NCI-H146 treated with DMSO at 0.1 percent for 48 hours (cell line): ENCODE data around the gene MACROH2A1.

ENCODE experiments used
- DNase-seq: peaks from one replicate; lab custom pipeline; 2025; ENCODE audit not compliant: unreplicated experiment; lab: John Stamatoyannopoulos, UW

MACROH2A1 gene

DNA sequence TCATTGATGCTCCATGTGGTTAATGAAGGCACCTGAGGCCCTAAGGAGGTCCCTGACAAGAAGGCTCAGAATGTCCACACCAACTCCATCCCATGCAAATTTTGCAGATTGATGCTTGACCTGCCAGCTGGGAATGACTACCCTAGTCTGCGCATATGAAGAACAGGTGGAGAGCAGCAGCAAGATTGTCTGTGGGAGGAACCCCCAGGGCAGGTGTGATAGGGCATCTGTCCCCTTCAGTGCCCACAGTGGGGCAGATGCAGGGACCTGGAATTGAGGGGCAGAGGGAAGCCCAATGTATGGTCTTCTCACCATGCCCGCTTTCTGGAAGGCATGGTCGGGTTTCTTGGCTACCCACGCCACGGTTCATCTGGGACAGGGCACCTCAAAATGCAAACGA lies 79.6 kb downstream of the MACROH2A1 start:
- DNase-seq: no peak

DNA sequence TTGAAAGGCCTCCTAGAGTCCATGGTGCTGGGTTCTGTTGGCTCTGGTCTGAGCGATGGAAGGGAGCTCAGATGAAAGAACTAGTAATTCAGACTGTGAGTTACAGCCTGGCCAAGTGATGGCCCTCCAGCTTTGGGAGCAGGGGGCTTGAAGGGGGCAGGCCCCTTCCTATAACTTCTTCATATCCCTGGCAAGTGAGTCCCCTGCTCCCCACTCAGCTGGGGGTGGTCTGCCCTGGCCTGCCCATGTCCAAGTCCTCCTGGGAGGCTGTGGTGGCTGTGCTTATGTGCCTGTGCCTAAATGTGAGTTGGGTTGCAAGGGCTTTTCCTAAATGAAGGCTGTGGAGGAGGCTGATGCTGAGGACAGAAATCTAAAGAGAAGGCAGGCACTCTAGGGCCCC lies 80.1 kb downstream of the MACROH2A1 start:
- DNase-seq: no peak

DNA sequence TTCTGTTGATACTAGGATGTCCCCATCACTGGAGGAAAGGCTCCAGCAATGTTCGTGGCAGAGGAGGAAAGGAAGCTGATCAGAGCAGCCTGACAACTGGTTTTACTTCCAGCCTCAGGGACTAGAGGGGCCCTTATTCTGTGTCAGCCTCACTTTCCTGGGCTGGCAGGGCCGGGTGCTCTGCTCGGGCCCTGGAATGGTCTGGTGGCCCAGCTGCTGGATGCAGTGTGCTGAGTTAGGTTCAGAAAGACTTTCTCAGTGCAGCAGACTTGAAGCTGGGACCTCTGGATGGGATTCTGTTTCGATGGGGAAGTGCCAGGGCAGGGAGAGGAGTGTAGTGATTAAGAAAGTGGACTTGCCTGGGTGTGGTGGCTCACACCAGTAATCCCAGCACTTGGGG lies 81.0 kb downstream of the MACROH2A1 start:
- no peak for DNase-seq

DNA sequence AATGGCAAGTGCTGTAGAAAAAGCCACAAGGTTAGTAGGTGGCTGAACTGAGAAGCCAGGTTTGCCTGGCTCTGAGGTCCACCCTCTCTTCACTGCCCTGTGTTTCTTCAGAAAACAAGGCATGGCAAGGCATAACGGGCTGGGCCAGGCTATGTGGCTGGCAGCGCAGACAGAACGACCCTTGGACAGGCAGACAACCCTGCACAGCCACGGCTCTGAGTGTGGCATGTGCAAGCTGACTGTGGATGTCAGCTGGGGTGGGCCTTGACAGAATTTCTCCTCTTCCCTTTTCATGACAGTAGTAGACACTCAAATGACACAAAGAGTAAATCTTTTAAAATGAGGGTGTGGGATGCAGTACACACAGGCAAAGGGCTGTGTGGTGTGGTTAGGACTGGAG lies 81.7 kb downstream of the MACROH2A1 start:
- no peak for DNase-seq

DNA sequence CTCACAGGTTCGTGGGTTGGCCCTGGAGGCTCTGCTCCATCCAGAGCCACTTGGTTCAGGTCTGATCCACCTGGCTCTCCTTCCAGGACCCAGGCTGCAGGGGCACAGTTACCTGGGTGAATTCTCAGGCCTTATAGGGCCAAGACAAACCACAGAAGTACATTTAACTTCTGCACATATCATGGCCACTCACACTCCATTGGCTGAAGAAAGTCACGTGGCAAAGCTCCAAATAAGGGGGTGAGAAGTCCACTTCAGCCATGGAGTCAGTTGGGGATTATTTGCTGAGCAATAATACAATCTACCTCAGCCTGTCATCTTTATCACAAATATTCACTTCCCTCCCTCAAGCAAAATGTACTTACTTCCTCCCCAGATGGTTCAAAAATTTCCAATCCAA lies 83.6 kb downstream of the MACROH2A1 start:
- no peak for DNase-seq

DNA sequence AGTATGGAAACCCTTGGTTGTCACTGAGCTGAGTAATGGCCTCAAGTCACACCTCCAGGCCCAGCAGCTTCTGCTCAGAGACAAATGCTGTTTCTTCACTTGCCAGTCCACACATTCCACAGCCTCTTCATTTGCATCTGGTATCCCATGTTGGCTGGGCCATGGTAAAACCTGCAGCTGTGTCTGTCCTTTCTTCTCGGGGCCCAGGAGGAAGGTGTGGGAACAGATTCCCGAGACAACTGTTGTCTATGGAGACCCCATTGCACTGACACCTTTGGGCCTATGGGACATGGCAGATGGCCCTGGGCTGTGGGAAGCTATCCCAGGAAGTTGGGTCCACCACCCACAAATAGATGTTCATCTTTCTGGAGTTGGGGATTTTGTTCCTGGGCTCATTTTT lies 85.1 kb downstream of the MACROH2A1 start:
- DNase-seq: no peak

DNA sequence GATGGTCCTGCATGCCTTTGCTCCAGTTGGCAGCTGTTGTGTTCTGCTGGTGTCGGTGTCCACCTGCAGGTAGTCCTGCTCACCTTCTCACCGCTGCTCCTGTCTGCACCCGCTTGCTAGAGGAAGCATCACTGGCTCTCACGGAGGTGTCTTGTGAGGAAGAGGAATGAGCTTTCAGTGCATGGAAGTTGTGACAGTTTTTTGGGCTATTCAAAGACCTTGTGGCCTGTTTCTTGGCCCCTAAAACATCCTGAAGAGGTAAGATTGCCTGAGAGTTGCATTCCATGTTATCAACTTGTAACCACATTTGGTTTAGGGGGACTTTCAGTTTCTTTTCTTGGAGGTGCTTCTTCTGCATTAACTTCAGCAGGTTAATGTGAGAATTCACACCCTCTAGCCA lies 85.6 kb downstream of the MACROH2A1 start:
- DNase-seq: no peak

DNA sequence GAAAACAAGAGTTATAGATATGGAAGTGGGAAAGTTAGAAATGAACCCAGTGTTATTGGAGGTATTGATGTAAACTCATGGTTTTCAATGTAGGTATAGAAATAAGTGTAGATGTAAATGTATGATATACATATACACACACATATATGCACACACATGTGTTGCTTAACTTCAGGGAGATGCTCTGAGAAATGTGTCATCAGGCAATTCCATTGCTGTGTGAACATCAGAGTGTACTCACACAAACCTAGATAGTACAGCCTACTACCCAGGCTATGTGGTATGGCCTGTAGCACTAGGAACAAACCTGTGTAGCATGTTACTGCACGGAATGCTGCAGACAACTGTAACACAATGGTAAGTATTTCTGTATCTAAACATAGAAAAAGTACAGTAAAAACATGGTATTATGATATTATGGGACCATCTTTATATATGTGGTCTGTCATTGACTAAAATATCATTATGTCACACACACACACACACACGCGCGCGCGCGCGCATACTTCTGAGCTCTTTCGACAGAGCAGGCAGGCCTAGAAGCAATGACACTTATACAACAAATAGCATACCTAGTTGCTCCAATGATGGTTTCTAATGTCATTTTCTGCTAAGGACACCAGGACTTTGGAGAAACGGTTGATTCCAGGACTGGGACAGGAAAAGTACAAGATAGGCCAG lies 86.6 kb downstream of the MACROH2A1 start:
- no peak for DNase-seq

DNA sequence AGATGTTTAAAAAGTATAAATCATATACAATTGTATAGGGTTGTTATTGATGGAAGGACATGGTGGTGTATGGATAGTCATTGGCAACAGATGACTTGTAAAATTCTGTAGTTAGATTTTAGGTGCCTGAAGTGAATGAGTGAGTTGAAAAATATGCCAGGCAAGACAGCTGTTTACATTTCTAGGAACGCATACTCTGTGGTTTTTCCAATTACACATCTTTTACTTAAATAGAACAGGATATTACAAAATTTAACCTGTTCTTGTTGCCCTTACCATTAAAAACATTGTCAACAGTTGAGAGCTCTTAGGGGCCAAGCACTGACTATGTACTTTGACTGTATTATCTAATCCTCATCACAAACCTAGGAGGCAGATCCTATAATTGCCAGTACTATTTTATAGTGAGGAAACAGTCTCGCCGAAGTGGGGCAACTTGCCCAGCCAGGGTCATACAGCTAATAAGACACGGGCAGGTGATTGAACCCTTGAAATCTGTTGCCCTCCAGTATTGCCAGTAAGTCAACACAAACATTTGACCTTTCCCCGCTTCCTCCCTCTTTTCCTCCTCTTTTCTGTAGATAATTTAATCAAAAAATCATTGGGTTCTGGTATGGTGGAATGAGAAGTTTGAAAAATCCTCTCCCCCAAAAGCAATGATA lies 88.6 kb downstream of the MACROH2A1 start:
- no peak for DNase-seq

DNA sequence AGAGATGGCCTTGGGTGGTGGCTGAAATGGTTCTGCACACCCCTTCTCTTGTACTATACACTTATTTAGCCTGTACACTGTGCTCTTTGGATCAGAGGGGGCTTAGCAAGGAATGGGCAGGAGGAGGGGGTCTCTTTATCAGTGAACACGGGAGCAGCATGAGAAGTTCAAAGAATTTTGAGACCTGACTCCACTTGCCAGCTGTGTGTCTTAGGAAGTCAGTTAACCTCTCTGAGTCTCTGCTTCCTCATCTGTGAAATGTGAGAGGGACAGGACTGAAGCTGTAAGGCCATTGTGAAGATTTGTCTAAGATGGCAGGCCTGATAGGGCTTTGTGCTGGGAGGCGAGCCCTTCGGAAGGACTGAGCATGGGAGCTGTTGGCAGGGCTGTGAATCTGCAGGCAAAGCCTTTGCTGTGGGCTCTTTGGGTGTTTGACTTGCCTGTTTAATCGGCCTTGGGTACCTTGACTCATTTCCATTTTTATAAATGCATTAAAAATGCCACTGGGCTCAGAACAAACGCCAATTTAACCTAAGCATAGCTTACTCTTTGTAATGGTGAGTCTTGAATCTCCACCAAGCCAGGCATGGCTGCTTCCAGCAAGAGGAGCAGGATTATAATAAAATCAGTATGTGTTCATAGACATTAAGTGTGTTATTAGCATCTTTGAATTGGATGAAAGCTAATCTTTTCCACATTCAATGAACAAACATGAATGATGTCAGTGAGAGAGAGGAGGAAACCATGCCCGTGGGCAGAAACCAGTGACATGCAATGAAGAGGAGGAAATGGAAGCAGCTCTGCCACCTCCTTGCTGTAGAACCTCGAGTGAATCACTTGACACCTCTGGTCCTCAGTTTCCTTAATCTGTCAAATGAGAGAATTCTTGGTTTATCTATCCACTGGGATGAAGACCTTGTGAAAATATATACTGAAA lies 89.4 kb downstream of the MACROH2A1 start:
- DNase-seq: no peak

DNA sequence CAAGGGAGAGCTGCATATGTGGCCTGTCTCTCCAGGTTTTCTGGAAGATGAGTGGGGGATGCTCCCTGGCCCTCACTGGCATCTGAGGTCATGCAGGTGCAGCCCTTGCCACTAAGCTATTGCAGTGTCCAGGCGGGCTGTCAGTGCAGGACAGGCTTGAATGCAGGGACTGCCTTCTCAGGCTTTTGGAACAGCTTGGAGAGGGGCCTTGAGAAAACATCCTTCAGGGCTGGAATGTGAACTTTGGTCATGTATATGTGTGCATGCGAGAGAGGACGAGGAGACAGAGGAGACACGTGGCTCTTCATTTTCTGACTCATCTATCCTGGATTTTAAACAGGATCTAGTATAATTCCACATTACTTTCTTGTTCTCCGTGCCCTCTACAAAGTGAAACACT lies 90.3 kb downstream of the MACROH2A1 start:
- no peak for DNase-seq

DNA sequence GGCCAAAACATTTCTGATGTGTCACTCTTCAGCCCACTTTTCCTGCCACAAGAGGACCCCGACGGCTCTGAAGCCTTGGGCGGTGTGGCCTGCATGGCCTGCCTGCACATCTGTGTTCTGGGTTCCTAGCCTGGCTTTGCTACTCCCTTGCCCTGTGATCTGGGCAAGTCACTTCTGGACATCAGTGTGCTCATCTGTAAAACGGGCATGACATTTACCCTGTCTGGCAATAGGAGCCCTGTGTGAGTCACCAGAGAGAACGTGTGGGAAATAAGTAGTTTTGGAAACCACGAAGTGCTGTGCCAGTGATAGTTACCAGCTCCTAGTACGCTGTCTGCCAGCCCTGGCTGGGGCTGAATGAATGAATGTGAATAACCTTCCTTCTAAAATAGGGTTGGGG lies 90.8 kb downstream of the MACROH2A1 start:
- no peak for DNase-seq

DNA sequence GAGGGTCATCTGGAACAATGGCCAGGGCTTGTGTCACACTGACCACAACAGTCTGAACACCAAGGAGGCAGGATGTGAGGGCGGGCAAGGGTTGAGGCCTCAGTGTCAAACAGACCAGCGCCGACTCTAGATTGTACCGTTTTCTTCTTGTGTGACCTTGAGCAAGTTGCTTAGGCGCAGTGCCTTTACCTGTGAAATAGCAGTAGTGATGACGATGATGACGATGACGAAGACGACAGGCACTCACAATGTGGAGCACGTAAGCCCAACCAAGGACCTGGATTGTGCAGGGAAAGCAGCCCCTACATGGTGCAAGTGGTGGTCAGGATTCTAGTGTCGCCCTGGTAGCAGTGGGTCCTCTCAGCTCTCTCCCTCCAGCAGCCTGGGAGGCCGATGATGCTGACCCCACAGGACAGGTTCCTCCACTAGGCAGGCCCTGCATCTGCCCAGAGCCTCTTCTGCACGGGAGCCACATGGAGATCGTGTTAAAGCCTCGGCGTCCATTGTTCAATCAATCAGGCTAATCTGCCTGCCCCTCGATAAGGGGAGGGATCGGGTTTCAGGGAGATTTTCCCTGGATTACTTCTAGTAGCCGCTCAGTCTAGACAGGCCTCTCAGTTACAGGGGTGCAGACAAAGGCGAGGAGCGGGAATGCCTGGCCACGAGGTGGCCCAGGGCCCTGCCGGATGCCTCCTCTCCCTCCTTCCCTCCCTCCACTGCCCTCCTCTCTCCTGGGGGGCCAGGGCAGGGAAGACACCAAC lies 91.7 kb downstream of the MACROH2A1 start:
- peak; percentile 51 for DNase-seq

DNA sequence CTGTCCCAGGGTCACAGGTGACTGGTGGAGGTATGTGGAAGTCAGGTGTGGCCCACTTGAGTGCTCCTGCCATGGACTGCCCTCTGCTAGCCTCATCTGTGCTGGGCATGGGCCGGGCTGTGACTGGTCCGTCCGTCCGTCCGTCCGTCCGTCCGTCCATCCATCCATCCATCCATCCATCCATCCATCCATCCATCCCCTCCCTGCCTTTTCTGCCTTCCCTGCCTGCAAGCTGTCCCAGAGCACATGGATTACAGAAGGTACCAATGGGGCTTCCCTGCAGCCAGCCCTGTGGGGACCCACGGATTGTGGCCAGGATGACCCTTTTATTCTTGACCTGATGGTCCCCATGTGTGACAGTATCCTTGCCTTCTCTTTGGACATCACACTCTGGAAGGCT lies 92.5 kb downstream of the MACROH2A1 start:
- no peak for DNase-seq

DNA sequence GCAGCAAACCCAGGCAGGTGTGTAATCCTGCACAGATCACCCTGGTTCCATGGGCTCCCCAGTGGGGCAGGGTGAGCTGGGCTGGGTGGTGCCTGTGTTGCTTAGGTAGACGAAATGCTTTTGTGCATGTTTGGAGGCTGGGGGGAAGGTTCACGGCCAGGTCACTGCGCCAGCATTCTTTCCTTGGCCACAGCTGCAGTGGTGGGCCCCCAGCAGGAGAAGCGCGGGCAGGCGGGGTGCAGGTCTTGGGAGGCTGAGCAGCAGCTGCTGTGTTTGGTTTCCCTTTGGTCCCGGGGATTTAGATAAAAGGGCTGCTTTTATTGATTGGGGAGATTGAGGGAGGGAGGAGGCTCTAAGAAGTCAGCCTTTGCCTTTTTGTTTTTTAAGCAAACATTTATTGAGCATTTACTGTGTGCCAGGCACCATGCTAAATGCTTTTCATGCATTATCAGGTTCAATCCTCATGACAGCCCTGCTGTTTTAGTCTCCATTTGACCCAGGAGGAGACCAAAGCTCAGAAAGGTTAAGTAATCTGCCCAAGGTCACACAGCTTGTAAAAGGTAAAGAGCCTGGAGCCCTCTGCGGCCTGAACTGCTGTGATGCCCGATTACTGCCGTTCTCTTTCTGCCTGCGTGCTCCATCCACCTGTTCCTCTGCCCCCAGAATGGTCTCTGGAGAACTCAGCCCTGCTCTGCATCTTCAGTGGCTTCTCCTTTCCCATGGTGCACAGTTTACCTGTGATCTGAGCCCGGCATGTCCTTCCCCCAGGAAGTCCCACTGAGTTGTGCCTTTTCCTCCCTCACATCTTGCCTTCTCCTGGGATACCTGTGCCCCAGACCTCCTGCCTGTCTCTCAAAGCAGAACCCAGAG lies 94.4 kb downstream of the MACROH2A1 start:
- DNase-seq: peak; percentile 8

DNA sequence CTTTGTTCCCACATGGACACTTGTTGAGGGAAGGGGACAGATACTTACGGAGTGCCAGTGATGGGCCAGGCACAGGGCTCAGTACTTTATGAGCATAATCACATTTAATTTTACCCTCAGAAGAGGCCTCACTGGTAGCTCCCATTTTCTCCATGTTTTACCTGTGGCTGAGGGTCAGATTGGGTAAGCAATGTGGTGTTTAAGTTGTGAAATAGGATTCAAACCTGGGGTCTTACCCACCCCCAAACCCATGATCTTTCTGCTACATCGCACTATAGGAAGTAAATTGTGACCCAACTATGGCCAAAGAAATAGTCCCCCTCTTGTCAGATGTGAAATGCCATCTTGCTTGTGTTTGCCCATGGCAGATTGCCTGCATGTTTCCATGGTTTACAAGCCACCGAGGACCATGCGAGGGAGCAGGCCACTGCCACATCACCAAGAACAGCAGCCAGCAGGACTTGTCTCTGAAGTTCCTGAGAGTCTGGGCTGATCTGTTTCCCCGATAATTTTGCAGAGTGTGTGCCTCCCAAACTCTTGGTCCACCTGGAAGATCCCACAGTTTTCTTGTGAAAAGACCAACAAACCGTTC lies 95.4 kb downstream of the MACROH2A1 start:
- DNase-seq: no peak

DNA sequence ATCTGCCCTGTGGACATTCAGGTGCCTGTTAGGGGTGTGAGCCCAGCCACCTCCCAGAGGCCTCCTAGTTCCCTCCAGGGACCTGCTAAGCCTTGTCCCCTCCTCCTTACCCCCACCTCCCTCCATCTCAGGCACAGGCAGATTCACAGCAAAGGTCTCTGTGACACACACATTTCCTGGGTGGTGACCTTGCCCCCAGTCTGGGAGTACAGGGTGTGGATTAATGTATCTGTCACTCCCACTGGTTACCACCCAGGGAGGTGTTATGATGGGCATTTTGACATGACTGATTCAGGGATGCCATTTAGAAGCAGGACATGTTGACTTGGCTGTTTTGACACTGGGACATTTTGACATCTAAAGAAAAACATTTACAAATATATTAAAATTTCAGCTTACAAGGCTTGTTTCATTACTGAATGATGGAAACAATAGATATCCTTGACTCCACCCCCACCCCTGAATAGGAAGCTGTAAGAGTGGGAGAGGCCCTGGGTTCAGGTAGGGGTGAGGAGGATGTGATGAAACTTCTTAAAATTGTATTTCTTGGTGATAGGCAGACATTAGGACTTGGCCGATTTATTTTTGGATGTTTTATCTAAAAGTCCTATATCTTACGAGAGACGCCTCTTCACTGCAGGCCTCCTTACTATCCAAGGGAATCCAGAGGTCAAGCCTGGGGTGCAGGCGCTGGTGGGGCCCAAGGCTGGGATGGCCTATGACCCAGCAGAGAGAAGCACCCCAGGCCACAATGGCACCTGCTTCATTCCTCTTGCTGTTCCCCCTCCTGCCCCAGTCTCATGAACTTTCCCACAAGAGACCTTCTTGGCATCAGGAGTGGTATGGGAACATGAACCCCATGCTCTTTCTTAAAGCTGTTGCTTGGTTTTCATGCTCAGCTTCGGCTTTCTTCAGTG lies 101.9 kb downstream of the MACROH2A1 start:
- DNase-seq: no peak

DNA sequence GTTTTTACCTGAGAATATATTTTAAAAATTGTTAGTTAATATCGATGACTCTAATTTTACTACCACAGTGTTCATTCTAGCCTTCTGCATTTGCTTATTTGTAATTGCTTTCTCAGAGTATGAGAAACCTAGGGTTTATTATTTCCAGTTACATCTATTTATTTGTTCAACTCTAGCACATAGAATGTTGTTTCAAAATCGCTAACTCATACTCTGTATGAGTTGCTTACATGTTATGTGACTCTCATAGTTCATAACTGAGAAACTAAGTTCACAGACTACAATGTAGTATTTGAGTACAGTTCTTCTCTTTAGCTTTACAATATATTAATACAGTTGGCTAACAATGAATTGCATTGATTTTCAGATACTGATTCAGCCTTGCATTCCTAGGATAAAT lies 103.2 kb downstream of the MACROH2A1 start:
- no peak for DNase-seq

DNA sequence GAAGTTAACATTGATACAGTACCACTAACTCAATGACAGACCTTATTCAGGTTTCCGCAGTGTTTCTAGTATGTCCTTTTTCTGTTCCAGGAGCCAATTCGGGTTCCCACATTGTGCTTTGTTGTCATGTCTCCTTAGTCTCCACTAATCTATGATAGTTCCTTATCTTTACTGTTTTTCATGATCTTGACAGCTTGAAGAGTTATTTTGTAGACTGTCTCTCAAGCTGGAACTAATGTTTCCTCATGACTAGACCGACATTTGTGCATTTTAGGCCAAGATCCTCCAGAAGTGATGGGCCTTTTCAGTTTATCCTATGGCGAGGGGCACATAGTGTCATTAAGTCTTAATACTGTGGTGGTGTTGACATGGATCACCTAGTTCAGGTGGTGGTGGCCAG lies 104.2 kb downstream of the MACROH2A1 start:
- no peak for DNase-seq
